Hepatocyte (in vitro differentiated cells): ENCODE results near the gene FCRL6.

Experiments
- CTCF ChIP-seq: fragments of 200-600 bp; sonication (generic); IDR thresholded peaks from 2 replicates; pipeline ENCODE4 v1.5.1; 2016; ENCODE audit warnings: antibody characterized with exemption, mild to moderate bottlenecking; ENCODE audit not compliant: poor library complexity
- EZH2 ChIP-seq: fragments of 200-600 bp; sonication (generic); IDR thresholded peaks from 2 replicates; pipeline ENCODE4 v1.6.1; 2016; ENCODE audit warnings: antibody characterized with exemption, mild to moderate bottlenecking, borderline replicate concordance
- EZH2phosphoT487 ChIP-seq: fragments of 200-600 bp; sonication (generic); IDR thresholded peaks from one replicate; pipeline ENCODE4 v1.6.1; 2018; ENCODE audit warnings: antibody characterized with exemption, mild to moderate bottlenecking, low read depth, moderate library complexity; ENCODE audit not compliant: unreplicated experiment, severe bottlenecking

GRCh38 chr1:159825564-159825963 is 23.4 kb downstream of the FCRL6 start:
- TF ChIP-seq CTCF, result no peak
- TF ChIP-seq EZH2, result no peak
- TF ChIP-seq EZH2phosphoT487, result no peak
